GM12865 (cell line): ENCODE results near the gene AKAP13.
"Not testable (repeated sequence)": the region's sequence is repeated elsewhere in the genome, so short reads cannot be mapped to it uniquely, and the experiment has no call there.

Experiments used
- DNase-seq: peaks from one replicate; pipeline ENCODE4 v3.0.0; 2010; ENCODE audit warnings: low read depth
- H3K4me3 ChIP-seq: 2 replicates; pipeline ENCODE4 v1.5.1; 2011; ENCODE audit warnings: mild to moderate bottlenecking, low read depth, low read length, control low read depth
- TF ChIP-seq, protein P1 (sequence below): IDR thresholded peaks from 2 replicates; pipeline ENCODE4 v1.5.1; 2011; ENCODE audit warnings: low read length, control low read depth, low read depth, inconsistent platforms; ENCODE audit not compliant: insufficient read depth; ENCODE audit errors: missing control alignments

Gene AKAP13

DNA sequence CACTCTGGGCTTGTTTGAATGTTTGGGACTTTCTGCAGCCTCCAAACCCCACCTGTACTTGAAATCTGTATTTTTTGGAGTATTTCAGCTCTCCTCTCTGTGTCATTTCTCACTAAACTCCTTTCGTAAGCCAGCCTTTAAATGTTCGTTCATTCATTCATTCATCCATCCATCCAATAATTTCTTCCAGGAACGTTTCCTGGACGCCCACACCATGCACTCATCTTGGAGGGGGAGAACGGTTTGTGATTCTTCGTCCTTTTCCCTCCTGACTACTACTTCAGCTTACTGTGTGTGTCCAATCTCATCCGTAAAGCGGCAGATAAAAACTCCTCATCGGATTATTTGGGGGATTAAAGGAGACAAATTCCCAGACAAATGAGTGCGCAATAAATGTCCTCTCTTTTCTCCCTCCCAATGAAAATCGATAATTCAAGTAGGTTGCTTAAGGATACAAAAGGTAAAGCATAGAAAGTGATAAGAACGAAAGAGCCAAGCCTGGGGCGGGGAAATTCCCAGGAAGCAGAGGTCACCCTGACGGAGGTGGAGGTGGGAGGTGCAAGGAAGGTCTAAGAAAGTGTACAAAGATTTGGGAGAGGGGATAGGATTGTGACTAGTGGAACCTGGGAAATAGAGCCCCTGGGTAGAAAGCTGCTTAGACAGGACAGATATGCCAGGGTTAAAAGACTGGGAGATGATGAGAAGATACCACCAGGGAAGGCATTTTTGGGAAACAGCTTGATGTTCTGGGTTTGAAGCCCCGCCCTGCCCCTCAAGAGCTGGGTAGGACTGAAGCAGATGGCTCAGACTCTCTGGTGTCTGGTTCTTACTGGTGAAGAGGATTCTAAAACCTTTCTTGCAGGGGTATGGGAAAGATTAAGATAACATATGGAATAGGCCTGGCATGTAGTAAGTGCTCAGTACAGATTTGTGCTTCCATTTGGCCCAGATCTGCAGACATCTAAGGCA, 415.2 kb downstream of the AKAP13 start:
- TF ChIP-seq, protein P1, sequence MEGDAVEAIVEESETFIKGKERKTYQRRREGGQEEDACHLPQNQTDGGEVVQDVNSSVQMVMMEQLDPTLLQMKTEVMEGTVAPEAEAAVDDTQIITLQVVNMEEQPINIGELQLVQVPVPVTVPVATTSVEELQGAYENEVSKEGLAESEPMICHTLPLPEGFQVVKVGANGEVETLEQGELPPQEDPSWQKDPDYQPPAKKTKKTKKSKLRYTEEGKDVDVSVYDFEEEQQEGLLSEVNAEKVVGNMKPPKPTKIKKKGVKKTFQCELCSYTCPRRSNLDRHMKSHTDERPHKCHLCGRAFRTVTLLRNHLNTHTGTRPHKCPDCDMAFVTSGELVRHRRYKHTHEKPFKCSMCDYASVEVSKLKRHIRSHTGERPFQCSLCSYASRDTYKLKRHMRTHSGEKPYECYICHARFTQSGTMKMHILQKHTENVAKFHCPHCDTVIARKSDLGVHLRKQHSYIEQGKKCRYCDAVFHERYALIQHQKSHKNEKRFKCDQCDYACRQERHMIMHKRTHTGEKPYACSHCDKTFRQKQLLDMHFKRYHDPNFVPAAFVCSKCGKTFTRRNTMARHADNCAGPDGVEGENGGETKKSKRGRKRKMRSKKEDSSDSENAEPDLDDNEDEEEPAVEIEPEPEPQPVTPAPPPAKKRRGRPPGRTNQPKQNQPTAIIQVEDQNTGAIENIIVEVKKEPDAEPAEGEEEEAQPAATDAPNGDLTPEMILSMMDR: no peak
- H3K4me3 ChIP-seq: peak overlapping the region; percentile 43
- DNase-seq: no peak

DNA sequence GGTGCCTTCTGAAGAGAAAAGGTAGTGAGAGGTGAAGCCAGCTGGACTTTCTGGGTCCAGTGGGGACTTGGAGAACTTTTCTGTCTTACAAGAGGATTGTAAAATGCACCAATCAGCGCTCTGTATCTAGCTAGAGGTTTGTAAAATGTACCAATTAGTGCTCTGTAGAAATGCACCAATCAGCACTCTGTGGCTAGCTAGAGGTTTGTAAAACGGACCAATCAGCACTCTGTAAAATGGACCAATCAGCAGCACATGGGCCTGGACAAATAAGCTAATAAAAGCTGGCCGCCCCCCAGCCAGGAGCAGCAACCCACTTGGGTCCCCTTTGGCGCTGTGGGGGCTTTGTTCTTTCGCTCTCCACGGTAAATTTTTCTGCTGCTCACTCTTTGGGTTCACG, 416.0 kb downstream of the AKAP13 start:
- DNase-seq, H3K4me3 ChIP-seq: not testable (repeated sequence)
